ENCODE measurements around the gene ALOX15B. TPM values are rescaled to one million over a fixed set of nuclear protein-coding genes. Genes with fewer than 3 reads are reported as not detected.

The ALOX15B gene
- total RNA-seq, 2 experiments from 2014 or later, result not detected

Small RNA genes lying within 50 kb of the gene (microRNA-seq; reads per million reads assigned to microRNA genes)
- gene MIR4314 (ENCODE audit: borderline microRNAs expressed, borderline replicate concordance), result not detected

Other genes starting within 250 kb of the ALOX15B start
- gene KDM6B, start 204.8 kb upstream of the ALOX15B start, total RNA-seq, result 10 to 100 TPM; 22.7 to 24.1 TPM
- gene TMEM88, start 184.0 kb upstream of the ALOX15B start, total RNA-seq, result 1 to 10 TPM; 1.2 to 1.5 TPM
- 10 to 100 TPM; 75.0 to 75.3 TPM for gene NAA38, start 181.5 kb upstream of the ALOX15B start, total RNA-seq
- 1 to 10 TPM; 6.1 to 6.5 TPM for gene CYB5D1, start 181.1 kb upstream of the ALOX15B start, total RNA-seq
- 100 to 1,000 TPM; 180 to 185 TPM for gene CHD3, start 150.3 kb upstream of the ALOX15B start, total RNA-seq
- gene RNF227, start 122.8 kb upstream of the ALOX15B start, total RNA-seq, result 1 to 10 TPM; 3.1 to 3.8 TPM
- 1 to 10 TPM; 2.2 TPM for gene KCNAB3, start 109.2 kb upstream of the ALOX15B start, total RNA-seq
- gene TRAPPC1, start 107.1 kb upstream of the ALOX15B start, total RNA-seq, result 100 to 1,000 TPM; 162 to 172 TPM
- gene CNTROB, start 106.9 kb upstream of the ALOX15B start, total RNA-seq, result 10 to 100 TPM; 49.3 to 56.3 TPM
- not detected for gene GUCY2D, start 36.4 kb upstream of the ALOX15B start, total RNA-seq
- gene ALOX12B, start 48.7 kb downstream of the ALOX15B start, total RNA-seq, result 1 to 10 TPM; 2.0 to 2.1 TPM
- not detected for gene ALOXE3, start 79.5 kb downstream of the ALOX15B start, total RNA-seq
- gene HES7, start 85.0 kb downstream of the ALOX15B start, total RNA-seq, result 1 to 10 TPM; 2.4 to 2.9 TPM
- gene PER1, start 113.3 kb downstream of the ALOX15B start, total RNA-seq, result 10 to 100 TPM; 62.2 to 73.3 TPM
- 10 to 100 TPM; 33.3 to 35.8 TPM for gene VAMP2, start 123.9 kb downstream of the ALOX15B start, total RNA-seq
- gene TMEM107, start 137.3 kb downstream of the ALOX15B start, total RNA-seq, result 10 to 100 TPM; 27.6 to 31.5 TPM
- 1 to 10 TPM; 4.0 to 4.3 TPM for gene BORCS6, start 151.1 kb downstream of the ALOX15B start, total RNA-seq
- 100 to 1,000 TPM; 243 TPM for gene AURKB, start 171.5 kb downstream of the ALOX15B start, total RNA-seq
- 10 to 100 TPM; 67.0 to 74.7 TPM for gene CTC1, start 209.0 kb downstream of the ALOX15B start, total RNA-seq
- 100 to 1,000 TPM; 106 to 110 TPM for gene PFAS, start 210.2 kb downstream of the ALOX15B start, total RNA-seq
- 10 to 100 TPM; 36.9 to 39.1 TPM for gene RANGRF, start 249.6 kb downstream of the ALOX15B start, total RNA-seq

Data from activated naive CD4-positive, alpha-beta T cell treated with anti-CD3 and anti-CD28 coated beads for 36 hours (primary cell).